EL (cell line): ENCODE measurements around the gene CNTNAP2.

Source experiments
- DNase-seq: peaks from one replicate; pipeline ENCODE4 v3.0.0-alpha.2; 2016

The CNTNAP2 gene

DNA sequence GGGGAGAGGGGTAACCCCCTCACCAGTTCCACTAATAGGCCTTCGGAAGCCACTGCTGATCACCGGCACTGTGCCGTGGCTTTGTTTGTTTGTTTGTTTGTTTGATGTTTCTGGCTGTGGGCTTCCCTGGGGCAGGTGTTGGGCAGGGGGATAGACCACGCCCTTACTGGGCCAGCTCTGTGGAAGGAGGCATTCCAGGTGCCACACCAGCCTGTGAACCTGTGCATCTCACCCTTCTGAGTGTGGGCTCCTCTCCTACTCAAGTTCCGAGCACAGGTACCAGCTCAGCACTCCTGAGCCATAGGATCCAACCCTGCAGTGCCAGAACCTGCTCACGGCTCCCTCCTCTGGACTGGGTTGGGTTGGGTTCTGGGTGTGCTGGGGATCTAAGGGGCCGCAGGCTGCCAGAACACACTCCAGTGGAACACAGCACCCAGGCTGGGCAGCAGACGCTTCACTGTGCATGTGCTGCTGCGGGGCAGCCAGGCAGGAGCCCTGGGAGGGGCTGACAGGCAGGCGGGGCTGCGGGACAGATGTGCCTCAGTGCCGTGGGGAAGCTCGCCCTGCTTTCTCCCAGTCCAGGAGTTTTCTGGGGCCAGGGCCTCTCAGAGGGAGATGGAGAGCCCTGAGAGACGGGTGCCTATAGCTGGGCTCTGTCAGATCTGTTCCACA is 1053.9 kb downstream of the CNTNAP2 start:
- no peak for DNase-seq

DNA sequence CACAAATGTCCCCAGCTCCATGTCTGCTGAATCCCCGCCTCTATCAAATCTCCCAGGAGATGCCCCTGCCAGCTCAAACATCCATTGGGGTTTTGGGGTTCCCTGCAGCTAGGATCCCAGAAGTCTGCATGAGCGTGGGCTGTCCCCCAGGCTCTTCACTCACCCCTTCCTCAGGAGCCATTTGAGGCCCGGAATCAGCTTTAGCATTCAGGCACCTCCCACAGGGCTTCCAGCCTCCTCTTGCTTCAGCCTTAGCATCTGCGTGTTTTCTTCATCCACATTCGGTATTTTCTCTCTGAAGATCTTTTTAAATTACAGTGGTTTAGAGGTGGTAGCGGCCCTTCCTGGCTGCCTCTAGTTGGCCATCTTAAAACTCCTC is 1054.4 kb downstream of the CNTNAP2 start:
- no peak for DNase-seq

DNA sequence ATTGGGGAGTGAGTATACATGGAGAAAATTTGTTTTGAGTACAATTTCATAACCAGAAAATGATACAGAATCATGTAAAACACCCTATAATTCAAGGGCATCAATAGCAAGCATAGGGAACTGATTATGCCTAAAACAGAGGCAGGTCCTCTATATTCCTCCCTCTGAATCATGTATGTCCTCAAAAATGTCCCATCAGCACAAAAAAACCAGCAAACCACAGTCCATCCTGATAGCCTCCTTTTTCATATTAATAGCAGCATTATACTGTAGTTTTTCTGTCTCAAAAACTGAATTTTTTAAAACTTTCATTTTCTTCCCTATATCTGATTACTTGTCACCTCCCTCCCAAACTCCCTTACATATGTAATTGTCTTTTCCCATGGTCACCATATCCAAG is 1057.3 kb downstream of the CNTNAP2 start:
- DNase-seq: no peak

DNA sequence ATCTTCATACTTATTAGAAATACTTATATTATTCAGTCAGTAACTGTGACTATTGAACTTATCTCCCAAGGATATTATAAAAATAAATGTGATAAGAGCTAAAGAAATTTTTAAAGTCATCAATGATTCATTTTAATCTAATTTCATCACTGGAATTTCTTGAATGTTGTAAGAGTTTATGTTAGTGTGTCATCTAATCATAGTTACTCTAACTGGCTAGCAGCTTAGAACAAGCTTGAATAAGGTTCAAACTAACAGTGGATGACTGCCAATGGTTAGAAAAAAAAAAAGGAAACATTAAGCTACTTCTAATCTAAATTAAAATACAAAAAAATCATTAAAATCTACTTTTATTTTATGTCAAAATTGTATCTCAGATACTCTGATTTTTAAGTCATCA is 1066.3 kb downstream of the CNTNAP2 start:
- peak; percentile 12 for DNase-seq

DNA sequence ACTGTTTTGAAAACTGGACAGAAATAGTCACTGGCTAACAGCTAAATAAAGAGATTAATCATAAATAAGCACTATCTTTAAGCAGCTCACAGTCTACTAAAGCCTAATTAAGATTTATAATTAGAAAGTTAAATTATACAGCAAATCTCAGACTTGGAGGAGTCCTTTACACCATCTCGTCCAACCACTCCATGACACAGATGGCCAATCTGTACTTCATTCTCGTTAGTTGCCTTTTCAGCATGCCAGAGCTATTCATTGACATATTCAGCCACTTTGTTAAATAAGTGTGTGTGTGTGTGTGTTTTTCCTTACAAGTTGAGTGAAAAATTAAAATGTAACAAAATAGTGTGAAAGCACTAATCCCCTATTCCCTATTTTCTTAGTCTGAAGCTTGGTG is 1066.7 kb downstream of the CNTNAP2 start:
- no peak for DNase-seq

DNA sequence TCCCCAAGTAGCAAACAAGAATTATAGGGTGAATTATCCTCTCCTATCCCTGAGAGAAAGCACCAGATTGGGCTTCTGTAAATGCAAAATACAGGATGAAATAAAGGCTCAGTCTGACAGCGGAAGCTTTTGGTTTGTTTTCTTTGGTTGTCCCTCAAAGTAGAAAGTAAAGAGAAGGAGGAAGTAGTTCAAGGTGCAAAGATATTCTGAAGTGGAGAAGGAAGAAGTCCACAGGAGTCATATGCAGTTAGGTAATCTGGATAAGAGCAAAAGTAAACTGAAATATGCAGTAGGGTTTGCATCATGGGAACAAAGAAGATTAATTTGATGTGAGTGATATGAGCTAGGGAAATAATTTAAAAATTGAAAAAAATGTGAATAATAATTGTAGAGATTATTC is 1071.9 kb downstream of the CNTNAP2 start:
- no peak for DNase-seq

DNA sequence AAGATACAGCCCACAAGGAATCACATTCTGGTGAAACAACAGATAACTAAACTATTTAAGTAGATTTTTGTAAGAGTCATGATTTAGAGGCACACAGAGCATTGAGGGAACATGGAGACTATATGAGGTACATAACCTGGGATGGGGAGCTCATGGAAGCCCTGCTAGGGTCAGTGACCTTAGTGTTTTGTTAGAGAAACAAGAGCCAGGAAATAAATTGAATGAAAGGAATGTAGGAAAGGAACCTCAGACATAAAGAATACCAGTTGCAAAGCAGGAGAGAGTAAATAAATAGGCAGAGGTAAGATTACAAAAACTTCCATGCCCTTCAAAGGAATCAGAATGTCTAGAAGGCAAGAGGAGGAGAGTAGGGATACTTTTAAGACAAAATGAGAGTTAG is 1076.9 kb downstream of the CNTNAP2 start:
- DNase-seq: no peak

DNA sequence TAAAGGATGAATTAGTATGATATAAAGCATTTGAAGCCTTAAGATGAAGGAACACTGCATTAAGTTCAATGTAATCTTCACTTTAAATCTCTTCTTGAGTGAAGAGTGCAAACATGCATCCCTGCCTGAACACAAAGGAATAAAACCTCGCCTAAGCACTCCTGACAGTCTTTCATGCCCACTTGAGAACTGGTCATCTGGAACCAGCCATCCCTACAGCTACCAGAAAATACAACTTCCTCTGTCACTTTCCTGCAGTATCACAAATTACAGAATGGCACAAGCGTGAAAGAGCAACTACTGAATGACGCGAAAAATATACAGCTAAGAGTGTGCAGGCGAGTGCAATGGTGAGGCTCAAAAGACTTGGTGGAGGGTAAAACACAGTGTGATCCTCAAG is 1079.9 kb downstream of the CNTNAP2 start:
- DNase-seq: no peak

DNA sequence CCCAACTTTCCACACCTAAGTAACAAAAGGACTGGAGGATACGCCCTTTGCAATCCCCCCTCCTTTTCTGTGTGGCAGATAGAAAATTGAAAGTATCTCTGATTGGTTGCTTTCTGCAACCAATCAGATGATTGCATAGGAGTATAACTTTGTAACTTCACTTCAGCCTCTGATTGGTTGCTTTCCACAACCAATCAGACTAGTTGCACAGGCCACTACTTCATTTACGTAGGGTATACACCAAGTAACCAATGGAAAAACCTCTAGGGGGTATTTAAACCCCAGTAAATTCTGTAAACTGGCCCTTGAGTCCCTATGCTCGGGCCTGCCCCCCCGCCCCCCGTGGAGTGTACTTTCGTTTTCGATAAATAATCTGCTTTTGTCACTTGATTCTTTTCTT is 1080.4 kb downstream of the CNTNAP2 start:
- no peak for DNase-seq

DNA sequence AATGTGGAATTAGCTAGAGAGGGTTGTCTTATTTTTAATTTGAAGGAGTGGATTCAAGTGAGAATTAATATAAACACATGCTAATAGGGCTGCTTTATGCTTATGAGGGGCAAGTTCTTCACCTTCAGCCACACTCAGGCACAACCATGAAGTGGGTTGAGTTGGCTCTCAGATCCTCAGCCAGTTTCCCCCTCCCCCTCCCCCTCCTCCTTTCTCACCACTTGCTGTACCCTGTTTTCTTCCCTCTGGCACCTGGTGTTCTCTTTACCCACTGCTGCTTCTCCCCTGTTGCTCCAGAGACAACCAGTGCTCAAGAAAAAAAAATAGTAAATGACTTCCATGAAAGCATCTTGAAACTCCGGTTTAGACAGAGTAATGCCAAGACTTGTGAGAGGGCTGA is 1083.3 kb downstream of the CNTNAP2 start:
- DNase-seq: no peak

DNA sequence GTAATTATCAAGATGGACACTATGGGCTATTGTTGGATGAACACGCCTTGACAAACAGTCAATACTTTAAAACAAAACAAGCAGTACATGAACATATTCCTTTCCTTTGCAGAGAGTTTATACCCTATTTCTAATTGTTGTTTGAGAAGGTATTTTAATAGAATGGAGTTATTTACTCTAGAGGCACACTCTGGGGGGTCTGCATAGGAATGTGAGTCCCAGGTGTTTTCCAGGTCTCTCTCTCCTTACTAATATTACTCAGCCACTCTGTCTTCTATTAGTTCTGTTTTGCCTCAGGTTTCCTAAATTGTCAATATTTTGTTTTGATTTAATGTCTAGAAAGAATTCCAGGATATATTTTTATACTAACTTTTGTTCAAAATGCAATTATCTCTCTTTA is 1091.4 kb downstream of the CNTNAP2 start:
- no peak for DNase-seq

DNA sequence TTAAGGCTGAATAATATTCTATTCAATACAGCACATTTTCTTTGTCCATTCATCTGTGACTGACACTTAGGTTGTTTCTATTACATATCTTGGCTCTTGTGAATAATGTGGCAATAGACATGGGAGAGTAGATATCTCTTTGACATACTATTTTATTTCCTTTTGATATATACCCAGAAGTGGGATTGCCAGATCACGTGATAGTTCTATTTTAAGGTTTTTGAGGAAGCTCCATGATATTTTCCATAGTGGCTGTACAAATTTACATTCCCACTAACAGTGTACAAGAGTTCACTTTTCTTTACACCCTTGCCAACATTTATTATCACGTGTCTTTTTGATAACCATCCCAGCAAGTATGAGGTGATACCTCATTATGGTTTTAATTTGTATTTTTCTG is 1114.7 kb downstream of the CNTNAP2 start:
- no peak for DNase-seq

DNA sequence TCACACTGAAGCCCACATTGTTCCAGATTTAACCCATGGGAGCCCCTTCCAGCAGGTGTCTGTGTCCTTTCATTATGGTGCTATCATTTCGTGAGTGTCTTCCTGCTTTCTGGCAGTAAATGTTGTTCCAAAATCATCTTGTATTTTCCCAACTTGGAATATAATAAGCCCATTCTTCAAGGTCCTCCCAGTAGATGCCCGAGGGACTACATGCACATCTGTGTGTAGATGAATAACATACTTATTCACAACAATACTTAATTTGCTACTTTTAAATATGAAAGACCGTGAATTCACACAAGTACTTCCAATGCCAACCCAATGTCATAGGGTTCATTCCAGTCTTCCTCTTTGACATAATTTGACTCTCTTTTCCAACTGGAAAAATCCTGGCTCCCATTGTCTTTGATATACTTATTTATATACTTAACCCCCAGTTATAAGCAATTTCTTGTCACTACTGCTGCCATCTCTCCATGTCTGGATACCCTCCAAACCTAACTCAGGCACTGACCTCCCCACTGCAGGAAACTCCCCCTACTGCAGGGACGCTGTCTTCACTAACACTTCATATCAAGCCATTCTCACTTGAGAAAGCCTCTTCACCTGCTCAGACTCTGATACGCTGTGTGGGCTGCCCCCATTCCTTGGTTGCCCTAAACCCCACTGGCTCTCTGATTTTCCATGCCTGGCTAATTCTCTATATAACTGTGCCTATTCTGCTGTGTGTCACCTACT is 1119.2 kb downstream of the CNTNAP2 start:
- DNase-seq: no peak

DNA sequence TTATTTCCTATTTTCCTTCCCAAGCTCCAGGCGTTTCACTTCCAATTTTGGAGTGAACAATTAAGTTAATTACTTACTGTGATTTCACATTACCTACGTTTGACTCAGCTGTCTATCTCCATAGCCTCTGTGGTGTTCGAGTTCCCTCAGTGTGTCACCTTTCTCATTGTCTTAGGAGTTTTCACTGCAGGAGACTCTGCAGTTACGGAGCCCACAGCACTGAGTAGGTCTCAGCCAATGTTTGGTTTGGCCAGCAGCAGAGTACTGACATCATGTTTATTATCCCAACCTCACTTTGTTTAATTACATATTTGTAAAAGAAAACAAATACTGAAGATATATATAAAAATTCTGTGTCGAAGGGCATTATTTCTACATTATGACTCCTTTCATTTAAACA is 1123.9 kb downstream of the CNTNAP2 start:
- no peak for DNase-seq

DNA sequence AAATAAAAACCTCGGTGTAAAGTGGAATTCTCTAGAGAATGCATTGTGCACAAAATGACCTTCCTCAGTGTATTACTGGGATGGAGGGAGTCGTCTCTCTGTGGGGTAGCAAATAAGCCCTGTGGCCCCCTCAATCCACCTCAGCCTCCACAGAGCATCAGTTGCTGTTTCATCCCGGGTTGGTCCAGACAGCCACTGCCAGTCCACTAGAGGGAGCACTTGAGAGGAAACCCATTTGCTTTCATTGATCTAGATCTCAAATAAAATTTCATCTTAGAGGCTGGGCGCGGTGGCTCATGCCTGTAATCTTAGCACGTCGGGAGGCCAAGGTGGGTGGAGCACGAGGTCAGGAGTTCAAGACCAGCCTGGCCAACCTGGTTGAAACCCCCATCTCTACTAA is 1128.7 kb downstream of the CNTNAP2 start:
- DNase-seq: peak; percentile 42

DNA sequence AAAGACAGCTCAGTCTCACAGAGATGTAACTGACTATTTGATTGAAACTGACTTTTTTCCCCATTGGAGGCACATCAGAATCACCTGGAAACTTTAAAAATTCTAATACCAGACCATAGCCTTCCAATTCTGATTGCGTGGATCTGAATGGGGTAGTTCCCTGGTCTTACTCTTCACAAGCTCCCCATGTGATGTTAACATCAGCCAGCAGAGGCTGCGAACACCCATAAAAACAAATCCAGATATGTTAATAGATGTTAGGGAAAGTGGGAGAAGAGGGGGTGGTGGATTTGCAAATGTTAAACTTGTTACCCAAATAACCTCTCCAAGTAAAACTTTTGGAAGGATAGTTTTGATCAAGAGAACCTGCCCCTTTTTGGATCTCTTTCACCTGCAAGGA is 1133.4 kb downstream of the CNTNAP2 start:
- DNase-seq: peak; percentile 18

DNA sequence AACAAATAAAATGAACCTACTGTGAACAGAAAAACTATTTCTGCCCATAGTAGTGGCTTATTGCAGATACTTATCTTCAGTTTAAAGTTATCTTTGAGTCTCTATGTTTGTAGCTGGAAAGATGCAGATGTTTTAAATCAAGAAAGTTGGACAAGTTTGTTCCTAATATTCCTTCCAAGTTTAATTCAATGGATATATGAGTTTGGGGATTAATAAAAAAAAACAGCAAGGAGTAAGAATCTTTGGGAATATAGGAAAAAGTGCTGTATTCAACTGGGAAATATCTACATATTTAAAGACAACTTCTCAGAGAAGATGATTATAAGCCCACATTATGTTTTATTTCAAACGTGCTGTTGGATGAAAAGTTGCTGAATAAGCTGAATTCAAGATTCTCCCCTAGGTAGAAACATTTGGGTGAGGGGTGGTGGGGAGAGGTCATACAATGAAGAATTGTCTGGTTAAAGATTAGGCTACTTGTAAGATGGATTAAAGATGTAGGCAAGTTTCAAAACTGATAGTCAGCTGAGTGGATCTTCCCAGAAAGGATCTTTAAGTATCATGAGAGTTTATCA is 1135.2 kb downstream of the CNTNAP2 start:
- no peak for DNase-seq

DNA sequence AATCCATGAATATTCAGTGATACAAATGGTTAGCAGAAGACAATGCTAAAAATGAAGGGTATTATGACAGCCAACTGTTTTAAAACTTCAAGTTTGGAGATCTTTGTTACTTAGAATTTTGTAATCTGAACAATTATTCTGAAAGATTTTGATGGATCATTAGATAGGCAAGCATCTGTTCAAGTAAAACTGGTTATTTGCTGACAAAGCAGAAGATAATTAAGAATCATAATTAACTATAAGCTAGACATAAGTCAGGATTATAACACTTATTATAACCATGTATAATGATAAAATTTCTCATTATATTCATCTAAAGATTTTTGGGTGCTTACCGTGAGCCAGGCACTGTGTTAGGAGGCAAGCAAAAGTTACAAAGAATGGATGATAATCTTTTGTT is 1145.1 kb downstream of the CNTNAP2 start:
- DNase-seq: no peak

DNA sequence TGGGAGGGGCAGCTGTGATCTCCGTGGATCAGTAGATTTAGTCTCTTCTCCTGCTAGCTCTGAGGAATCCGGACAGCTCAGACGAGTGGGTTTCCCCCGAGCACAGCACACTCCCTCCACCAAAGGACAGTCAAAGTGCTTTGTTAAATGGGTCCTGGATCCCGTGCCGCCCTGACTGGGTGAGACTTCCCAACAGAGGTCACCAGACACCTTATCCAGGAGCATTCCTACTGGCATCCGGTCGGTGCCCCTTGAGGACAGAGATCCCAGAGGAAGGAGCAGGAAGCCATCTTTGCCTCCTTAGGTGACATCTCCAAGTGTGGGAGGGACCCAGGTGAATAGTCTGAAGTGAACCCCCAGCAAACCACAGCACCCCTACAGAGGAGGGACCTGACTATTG is 1148.9 kb downstream of the CNTNAP2 start:
- DNase-seq: no peak

DNA sequence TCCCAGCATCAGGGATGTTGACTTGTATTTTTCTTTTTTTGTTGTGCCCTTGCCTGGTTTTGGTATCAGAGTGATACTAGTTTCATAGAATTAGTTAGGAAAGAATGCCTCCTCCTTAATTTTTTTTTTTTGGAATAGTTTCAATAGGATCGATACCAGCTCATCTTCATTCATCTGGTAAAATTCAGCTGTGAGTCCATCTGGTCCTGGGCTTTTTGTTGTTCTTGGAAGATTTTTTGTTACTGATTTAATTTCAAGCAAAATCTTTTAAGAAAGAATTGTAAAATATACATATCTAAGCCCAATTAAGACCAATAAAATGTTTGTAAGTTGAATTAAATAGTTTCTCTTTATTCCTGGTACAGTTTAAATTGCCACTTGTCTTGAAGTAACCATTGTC is 1159.5 kb downstream of the CNTNAP2 start:
- no peak for DNase-seq

DNA sequence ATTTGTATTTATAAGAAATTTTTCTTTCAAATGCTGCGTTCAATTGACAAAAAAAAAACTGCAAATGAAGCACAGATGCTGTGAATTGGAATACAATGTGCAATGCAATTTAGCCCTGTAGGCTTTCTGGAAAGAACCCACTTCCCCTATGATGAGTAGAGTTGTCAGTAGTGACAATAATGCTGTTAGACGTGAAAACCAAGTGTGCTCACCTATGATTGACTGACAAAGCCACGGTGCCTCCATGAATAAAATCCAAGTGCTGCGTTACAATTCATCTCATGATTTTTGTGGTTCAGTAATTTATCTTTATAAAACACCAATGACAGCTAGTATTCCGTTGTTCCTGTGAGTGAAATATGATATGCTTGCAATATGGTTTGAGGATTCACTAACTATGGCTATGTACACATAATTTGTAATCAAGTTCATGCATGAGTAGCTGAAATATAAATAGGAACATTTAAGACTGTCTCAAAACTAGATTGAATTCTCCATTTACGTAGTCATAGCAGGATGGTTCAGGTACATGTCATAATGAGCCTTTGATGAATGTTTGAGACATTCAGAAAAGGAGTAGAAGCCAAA is 1160.3 kb downstream of the CNTNAP2 start:
- DNase-seq: no peak

DNA sequence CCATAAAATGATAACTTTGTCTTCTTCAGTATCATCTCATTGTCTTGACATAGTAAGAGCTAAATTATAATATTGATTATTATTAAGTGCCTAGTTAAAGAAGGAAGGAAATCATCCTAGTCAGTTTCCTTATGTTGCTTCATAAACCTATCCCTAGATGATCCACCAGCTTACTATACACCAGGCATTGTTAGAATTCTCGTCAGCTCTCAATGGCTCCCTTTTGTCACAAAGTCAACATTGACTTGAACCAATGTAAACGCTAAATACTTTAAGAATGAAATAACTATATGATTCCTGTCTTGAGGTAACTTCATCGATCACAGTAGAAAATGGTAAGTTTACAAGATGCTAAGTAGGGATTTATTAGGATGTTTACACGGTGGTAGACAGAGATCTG is 1162.9 kb downstream of the CNTNAP2 start:
- no peak for DNase-seq

DNA sequence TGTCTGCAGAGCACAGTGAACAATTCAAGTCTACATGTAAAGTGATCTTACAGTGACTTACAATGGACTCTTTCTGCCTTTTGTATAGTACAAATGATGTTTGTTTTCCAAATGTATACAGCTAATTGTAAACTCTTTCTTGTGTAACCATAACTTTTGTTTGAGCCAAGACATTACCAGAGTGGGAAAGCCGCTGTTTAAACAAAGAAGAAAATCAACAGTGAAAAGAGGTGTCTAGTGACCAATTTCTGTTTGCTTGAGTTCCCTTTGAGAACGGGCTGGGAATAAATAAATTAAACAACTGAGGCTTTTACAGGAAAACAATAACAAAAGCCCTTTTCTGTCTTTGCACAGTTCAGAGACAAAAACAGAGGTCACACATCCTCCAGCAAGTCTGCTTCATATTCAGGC is 1163.4 kb downstream of the CNTNAP2 start:
- DNase-seq: no peak

DNA sequence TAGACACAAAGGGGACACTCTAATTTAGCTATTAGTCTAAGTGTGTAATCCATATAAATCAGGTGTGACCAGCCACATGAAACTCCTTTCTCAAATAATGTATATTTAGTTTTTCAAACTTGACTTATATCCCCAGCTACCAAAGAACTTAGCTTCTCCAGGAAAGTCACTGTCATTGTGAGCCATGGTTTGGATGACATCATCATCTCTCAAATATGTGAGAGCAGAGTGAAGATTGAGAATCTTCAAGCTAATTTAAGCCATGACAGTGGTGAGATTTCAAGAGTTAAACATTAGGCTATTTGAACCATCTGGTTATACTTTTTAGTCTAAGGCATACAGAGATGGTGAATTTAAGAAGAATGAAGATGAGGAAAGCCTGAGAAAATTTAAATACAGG is 1165.6 kb downstream of the CNTNAP2 start:
- DNase-seq: no peak
